ENCODE results near the gene TAS1R3.

DNA sequence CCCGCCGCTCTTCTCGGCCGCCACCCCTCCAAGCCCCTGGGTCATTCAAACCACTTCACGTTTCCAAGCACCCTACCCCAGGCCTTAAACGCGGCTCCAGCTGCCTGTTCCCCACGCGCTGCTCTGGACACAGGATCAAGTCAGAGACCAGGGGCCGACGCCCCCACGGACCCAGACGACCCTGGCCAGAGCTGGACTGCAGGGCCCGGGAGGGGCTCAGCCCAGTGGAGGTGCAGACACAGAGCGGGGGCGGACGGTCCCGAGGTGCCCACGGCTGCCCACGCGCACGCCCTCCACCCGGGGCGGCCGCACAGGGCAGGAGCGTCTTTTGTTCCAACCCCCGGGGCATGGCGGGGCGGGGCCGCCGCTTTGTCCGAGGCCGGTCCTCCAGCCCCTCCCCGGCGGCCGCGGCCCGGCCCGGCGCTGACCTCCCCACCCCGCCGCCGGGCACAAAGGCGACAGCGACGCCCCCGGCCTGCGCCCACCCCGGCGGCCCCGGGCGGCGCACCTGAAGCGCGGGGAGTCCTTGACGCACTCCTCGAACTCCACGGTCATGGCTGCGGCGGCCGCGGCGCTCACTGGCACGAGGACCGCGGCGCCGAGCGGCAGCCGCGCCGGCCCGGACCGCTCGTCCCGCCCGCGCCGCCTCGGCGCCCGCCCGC is 23.7 kb upstream of the TAS1R3 start:
- TF ChIP-seq, protein P1, sequence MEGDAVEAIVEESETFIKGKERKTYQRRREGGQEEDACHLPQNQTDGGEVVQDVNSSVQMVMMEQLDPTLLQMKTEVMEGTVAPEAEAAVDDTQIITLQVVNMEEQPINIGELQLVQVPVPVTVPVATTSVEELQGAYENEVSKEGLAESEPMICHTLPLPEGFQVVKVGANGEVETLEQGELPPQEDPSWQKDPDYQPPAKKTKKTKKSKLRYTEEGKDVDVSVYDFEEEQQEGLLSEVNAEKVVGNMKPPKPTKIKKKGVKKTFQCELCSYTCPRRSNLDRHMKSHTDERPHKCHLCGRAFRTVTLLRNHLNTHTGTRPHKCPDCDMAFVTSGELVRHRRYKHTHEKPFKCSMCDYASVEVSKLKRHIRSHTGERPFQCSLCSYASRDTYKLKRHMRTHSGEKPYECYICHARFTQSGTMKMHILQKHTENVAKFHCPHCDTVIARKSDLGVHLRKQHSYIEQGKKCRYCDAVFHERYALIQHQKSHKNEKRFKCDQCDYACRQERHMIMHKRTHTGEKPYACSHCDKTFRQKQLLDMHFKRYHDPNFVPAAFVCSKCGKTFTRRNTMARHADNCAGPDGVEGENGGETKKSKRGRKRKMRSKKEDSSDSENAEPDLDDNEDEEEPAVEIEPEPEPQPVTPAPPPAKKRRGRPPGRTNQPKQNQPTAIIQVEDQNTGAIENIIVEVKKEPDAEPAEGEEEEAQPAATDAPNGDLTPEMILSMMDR (IDR thresholded peaks at IDR 0.05; ENCODE audit: low read depth, low read length): no peak
- TF ChIP-seq EZH2phosphoT487 (IDR thresholded peaks at IDR 0.05; ENCODE audit: low read depth): no peak

All from OCI-LY3 (cell line).